Gastroesophageal sphincter (tissue), 3 donors: ENCODE measurements around the gene SHISA9.

Experiments
- POLR2A ChIP-seq, 2 donors: fragments of 450-650 bp; IDR thresholded peaks; one replicate each; pipeline ENCODE4 v1.6.1; 2017; ENCODE audit warnings: antibody characterized with exemption in 2 of 2, mild to moderate bottlenecking in 2 of 2, moderate library complexity in 1 of 2
- POLR2AphosphoS5 ChIP-seq: sonication (generic); formaldehyde crosslinking; IDR thresholded peaks from one replicate; pipeline ENCODE4 v1.6.1; 2017; ENCODE audit warnings: antibody characterized with exemption
- TF ChIP-seq, protein P1 (sequence below), 4 experiments: fragments of 200-600 bp in 2 of 4; fragments of 450-650 bp in 2 of 4; sonication (generic) in 1 of 4; IDR thresholded peaks; one replicate each; pipeline ENCODE4 v1.5.1; 2017 to 2019; ENCODE audit warnings: antibody characterized with exemption in 4 of 4, mild to moderate bottlenecking in 2 of 4, moderate library complexity in 2 of 4

DNA sequence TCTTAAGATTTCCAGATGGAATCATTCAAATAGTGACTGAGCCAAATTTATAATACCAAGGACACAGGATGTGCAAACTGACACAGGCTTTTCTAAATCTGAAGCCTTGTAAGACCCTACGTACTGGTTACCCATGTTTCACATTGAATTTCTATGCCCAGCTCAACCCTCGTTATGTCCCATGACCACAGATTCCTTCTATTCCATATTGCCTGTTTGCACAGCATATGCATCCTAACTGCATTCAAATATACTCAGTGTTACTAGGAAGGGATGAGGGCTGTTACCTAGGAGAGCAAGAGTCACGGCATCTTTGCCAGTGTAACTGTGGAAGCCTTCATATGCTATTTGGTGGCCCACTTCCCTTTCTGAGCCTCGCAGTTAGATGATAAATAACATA lies 305.2 kb downstream of the SHISA9 start:
- TF ChIP-seq POLR2A (IDR thresholded peaks at IDR 0.05), result no peak
- no peak for TF ChIP-seq POLR2AphosphoS5
- TF ChIP-seq, protein P1, sequence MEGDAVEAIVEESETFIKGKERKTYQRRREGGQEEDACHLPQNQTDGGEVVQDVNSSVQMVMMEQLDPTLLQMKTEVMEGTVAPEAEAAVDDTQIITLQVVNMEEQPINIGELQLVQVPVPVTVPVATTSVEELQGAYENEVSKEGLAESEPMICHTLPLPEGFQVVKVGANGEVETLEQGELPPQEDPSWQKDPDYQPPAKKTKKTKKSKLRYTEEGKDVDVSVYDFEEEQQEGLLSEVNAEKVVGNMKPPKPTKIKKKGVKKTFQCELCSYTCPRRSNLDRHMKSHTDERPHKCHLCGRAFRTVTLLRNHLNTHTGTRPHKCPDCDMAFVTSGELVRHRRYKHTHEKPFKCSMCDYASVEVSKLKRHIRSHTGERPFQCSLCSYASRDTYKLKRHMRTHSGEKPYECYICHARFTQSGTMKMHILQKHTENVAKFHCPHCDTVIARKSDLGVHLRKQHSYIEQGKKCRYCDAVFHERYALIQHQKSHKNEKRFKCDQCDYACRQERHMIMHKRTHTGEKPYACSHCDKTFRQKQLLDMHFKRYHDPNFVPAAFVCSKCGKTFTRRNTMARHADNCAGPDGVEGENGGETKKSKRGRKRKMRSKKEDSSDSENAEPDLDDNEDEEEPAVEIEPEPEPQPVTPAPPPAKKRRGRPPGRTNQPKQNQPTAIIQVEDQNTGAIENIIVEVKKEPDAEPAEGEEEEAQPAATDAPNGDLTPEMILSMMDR (IDR thresholded peaks at IDR 0.05), result no peak
